ENCODE data around the gene KRT86. TPM values are rescaled to one million over a fixed set of nuclear protein-coding genes. Genes with fewer than 3 reads are reported as not detected.

Gene KRT86
- total and polyA plus RNA-seq, 2 experiments from 2014 or later = 0.16 TPM; not detected in 1

DNA sequence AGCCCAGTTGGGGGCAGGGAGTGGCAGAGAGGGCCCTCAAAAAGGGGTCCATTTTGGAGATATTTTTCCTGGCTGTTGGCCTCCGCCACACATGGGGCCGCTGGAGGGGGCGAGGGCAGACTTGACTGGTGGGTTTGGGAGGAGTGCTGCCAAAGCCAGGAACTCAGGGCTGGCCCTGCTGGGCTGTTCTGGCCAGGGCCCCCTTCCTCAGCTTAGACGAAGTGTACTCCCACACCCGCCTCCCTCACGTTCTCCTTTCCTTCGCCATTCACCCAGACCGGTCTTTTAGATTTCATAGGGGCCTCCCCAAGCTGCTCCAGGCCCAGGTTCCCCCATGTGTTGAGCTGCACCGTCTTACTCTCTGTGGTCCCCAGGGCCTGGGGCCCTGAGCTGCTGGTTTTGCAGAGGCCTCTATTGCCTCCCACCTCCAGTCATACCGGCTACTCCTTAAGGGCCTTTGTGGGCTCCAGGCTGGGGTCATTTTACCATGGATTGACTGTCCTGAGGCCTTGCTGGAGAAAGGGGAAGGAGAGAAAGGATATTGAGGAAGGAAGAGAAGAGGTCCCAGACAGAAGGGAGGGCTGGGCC, 40.1 kb upstream of the KRT86 start (continued):
- TF ChIP-seq ZNF462 (CRISPR knock-in tag; IDR thresholded peaks at IDR 0.05) (no peak), POLR2AphosphoS5 (IDR thresholded peaks at IDR 0.05; ENCODE audit: low read depth) (no peak), EZH2phosphoT487 (IDR thresholded peaks at IDR 0.05; ENCODE audit: unreplicated experiment) (no peak), EZH2 (IDR thresholded peaks at IDR 0.05; ENCODE audit: low read depth, unreplicated experiment) (no peak), ZNF331 (CRISPR knock-in tag; IDR thresholded peaks at IDR 0.05; ENCODE audit: low read depth) (no peak)

DNA sequence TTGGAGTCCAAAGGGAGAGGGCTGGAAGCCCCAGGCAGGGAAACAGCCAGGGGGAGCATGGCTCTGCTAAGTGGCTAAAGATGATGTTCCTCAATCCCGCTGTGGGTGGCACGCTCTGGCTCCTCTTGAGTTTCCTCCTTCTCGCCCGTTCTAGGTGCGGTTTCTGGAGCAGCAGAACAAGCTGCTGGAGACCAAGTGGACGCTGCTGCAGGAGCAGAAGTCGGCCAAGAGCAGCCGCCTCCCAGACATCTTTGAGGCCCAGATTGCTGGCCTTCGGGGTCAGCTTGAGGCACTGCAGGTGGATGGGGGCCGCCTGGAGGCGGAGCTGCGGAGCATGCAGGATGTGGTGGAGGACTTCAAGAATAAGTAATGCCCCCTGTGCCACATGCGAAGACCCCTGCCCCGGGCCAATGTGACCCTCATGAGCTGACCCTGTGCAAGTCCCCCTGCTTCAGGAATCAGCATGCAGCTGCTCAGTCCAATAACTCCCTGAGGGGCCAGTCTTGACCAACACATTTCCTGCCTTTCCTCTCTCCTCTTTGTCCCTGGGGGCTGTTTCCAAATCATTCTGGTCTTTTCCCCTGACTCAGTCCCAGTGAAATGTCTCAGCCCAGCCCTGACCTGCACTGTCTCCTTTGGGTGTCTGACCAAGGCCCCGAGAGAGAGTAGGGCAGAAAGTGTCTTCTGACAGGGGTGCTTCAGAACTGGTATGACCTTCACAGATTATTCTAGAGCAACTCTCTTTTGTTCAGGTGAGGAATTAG, 39.3 kb upstream of the KRT86 start:
- no peak overlapping the region for H3K4me2 ChIP-seq
- H3K27ac ChIP-seq (ENCODE audit: low read depth) = no peak overlapping the region
- no peak for DNase-seq (ENCODE audit: low spot score)
- Mint-ChIP-seq H3K27ac (no peak overlapping the region), H3K27me3 (ENCODE audit: insufficient read depth, low read depth, poor library complexity) (peaks cover 46% of the 10 kb centered on the region), H3K4me3 (no peak overlapping the region), H3K4me1 (peaks cover 61% of the 10 kb centered on the region), H3K36me3 (ENCODE audit: low read depth) (peaks cover 5% of the 10 kb centered on the region), H3K9me3 (no peaks in the 10 kb centered on the region)
- H3F3A ChIP-seq (replicated peaks; ENCODE audit: low read depth) = no peaks in the 10 kb centered on the region
- no peak overlapping the region for H3K4me3 ChIP-seq
- peaks cover 37% of the 10 kb centered on the region for H3K27me3 ChIP-seq (ENCODE audit: insufficient read depth)
- H3K9me2 ChIP-seq (ENCODE audit: insufficient read depth) = 0 out of 2 replicates have a peak, but pooled peaks cover 5% of the 10 kb centered on the region
- no peaks in the 10 kb centered on the region for H3K36me3 ChIP-seq (ENCODE audit: insufficient read depth)
- H4K20me1 ChIP-seq (replicated peaks; ENCODE audit: insufficient read depth) = no peaks in the 10 kb centered on the region
- no peak for ATAC-seq
- H2AFZ ChIP-seq = no peak overlapping the region
- H3K4me1 ChIP-seq (ENCODE audit: insufficient read depth) = peaks cover 37% of the 10 kb centered on the region
- H3K79me2 ChIP-seq (replicated peaks; ENCODE audit: insufficient read depth) = no peaks in the 10 kb centered on the region
- TF ChIP-seq ZNF331 (CRISPR knock-in tag; IDR thresholded peaks at IDR 0.05; ENCODE audit: low read depth) (no peak), ZNF462 (CRISPR knock-in tag; IDR thresholded peaks at IDR 0.05) (no peak), EZH2phosphoT487 (IDR thresholded peaks at IDR 0.05; ENCODE audit: unreplicated experiment) (no peak), NANOG (IDR thresholded peaks at IDR 0.05; ENCODE audit: borderline replicate concordance) (no peak)
